Right lobe of liver (tissue), 4 donors: ENCODE data around the gene GALNT12.

ENCODE experiments used
- POLR2A ChIP-seq: fragments of 450-650 bp; IDR thresholded peaks from one replicate; pipeline ENCODE4 v1.6.1; 2017; ENCODE audit warnings: antibody characterized with exemption, mild to moderate bottlenecking
- TF ChIP-seq, protein P1 (sequence below), 4 donors: fragments of 200-600 bp in 3 of 4; fragments of 450-650 bp in 1 of 4; IDR thresholded peaks; one replicate each; pipeline versions ENCODE4 v1.5.1 to v1.8.0; 2016 to 2022; ENCODE audit warnings: antibody characterized with exemption in 4 of 4, mild to moderate bottlenecking in 2 of 4
- donor health status: DM: no; HTN: no; CAD: no.
- donor health status: DM: no; HTN: no; CAD: no.
- donor health status: DM: no; HTN: yes; CAD: no.

DNA sequence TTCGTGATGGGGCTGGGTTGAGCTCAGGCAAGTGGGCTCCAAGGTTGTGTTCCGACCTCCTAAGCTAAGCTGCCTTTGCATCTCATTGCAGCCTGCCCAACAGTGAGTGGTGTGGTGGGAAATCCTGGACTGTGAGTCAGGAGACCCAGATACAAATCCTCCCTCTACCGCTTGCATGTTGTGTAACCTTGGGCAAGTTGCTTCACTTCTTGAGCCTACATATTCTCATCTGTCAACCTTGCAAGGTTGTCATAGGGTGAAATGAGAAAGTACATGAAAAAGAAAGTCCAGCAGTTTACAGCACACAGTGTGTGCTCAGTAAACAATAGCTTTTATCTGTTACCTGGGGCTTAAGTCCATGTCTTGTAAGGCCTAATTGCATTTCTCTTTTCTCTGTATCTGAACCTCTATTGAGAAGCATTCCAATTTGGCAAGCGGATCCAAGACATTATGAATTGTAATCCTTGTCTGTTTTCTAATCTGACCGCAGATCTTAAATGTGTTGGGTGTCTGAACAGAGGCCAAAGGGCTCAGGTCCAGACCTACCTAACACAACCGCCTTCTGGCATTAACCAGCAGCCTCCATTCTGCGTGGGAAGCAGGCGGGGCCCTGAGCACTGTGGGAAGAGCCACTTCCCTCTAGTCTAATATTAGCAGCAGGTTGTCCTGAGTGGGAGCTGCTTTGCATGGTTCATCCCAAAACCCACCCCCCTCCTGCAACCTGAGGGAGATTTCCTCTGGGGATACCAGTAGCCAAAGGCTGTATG lies 1.8 kb upstream of the GALNT12 start:
- TF ChIP-seq, protein P1, sequence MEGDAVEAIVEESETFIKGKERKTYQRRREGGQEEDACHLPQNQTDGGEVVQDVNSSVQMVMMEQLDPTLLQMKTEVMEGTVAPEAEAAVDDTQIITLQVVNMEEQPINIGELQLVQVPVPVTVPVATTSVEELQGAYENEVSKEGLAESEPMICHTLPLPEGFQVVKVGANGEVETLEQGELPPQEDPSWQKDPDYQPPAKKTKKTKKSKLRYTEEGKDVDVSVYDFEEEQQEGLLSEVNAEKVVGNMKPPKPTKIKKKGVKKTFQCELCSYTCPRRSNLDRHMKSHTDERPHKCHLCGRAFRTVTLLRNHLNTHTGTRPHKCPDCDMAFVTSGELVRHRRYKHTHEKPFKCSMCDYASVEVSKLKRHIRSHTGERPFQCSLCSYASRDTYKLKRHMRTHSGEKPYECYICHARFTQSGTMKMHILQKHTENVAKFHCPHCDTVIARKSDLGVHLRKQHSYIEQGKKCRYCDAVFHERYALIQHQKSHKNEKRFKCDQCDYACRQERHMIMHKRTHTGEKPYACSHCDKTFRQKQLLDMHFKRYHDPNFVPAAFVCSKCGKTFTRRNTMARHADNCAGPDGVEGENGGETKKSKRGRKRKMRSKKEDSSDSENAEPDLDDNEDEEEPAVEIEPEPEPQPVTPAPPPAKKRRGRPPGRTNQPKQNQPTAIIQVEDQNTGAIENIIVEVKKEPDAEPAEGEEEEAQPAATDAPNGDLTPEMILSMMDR (IDR thresholded peaks at IDR 0.05), result no peak
- TF ChIP-seq POLR2A, result no peak
